ENCODE results near the gene MIEF1. TPM values are rescaled to one million over a fixed set of nuclear protein-coding genes. Genes with fewer than 3 reads are reported as not detected.

MIEF1 gene
- polyA plus RNA-seq, 1 experiment = 21.0 TPM

DNA sequence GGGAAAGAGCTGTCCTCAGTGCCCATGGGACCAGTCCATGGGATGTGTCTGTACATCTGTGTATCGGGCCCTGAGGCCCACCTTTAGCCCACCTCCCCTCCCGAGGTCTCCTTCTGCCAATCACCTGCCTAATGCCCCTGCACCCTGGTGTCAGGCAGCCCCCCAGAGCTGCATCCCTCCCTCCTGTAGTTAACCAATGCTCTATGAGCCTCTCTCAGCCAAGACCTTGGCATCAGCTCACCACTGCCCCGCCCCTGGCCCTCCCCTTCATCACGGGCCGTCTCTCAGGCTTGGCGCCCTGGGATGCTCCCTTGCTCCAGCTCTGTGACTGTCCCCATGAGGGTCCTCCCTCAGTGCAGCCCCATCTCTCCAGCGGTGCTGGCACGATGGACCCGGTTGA is 26.8 kb upstream of the MIEF1 start:
- TF ChIP-seq, protein P1, sequence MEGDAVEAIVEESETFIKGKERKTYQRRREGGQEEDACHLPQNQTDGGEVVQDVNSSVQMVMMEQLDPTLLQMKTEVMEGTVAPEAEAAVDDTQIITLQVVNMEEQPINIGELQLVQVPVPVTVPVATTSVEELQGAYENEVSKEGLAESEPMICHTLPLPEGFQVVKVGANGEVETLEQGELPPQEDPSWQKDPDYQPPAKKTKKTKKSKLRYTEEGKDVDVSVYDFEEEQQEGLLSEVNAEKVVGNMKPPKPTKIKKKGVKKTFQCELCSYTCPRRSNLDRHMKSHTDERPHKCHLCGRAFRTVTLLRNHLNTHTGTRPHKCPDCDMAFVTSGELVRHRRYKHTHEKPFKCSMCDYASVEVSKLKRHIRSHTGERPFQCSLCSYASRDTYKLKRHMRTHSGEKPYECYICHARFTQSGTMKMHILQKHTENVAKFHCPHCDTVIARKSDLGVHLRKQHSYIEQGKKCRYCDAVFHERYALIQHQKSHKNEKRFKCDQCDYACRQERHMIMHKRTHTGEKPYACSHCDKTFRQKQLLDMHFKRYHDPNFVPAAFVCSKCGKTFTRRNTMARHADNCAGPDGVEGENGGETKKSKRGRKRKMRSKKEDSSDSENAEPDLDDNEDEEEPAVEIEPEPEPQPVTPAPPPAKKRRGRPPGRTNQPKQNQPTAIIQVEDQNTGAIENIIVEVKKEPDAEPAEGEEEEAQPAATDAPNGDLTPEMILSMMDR (IDR thresholded peaks at IDR 0.05; ENCODE audit: insufficient read depth, low read depth, low read length) = no peak
- Histone ChIP-seq H3K4me3 (ENCODE audit: low read depth, low read length) (no peak overlapping the region), H3K27me3 (ENCODE audit: control insufficient read depth, insufficient read depth, low read length) (no peaks in the 10 kb centered on the region), H3K36me3 (ENCODE audit: control insufficient read depth, insufficient read depth, low read length) (no peaks in the 10 kb centered on the region)
- DNase-seq (ENCODE audit: low read depth) = no peak
- CTCF ChIA-PET = interaction anchor here (0.6 to 3.2 kb wide), 9 partner anchors 11 to 304 kb away, joined by 3 to 20 read pairs (median 3); no protein-coding TSS in a partner anchor
- POLR2A ChIA-PET = interaction anchor here (0.6 kb wide), 2 partner anchors 44 to 71 kb away, joined by 3 to 4 read pairs; no protein-coding TSS in a partner anchor

DNA sequence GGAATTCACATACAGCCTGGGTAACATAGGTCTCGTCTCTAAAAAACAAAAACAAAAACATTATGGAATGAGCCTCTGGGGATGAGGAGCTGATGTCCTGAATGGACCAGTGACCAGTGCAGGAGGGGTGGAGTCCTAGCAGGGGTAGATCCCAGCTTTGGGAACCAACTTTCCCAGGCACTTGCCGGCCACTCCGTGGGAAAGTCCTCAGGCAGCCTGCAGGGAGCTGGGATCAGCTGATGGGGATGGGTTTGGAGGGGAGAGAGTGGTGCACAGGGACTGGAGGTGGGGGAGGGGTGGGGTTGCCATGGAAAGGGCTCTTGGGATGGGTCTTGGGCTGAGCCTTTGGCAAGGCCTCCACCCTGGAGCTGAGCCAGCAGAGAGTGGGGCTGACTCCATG is 26.2 kb upstream of the MIEF1 start:
- CTCF ChIA-PET = interaction anchor here (0.6 to 3.2 kb wide), 10 partner anchors 12 to 305 kb away, joined by 3 to 20 read pairs (median 3); no protein-coding TSS in a partner anchor
- DNase-seq (ENCODE audit: low read depth) = no peak
- Histone ChIP-seq H3K4me3 (ENCODE audit: low read depth, low read length) (no peak overlapping the region), H3K27me3 (ENCODE audit: control insufficient read depth, insufficient read depth, low read length) (no peaks in the 10 kb centered on the region; the same call in 1 of the 2 replicates), H3K36me3 (ENCODE audit: control insufficient read depth, insufficient read depth, low read length) (no peaks in the 10 kb centered on the region)
- TF ChIP-seq, protein P1 (IDR thresholded peaks at IDR 0.05; ENCODE audit: insufficient read depth, low read depth, low read length) = no peak
- POLR2A ChIA-PET = no interaction called here

DNA sequence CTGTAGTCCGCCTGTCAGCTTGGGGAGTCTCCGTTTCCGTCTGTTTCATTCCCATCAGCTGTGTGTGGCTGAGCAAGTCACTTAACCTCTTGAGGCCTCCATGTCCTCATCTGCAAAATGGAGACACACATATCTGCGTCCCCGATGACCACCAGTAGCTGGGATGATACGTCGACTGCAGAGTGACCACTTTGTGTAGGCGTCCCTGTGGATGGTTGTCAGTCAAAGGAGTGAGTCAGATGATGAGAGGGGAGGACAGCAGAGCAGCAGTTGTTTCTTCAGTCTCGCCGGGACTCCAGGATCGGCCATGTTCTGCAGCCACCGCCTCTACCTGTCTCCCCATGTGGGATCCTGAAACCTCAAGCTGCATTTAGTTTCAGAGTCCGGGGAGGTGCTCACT is 25.4 kb upstream of the MIEF1 start:
- Histone ChIP-seq H3K36me3 (ENCODE audit: control insufficient read depth, insufficient read depth, low read length) (no peaks in the 10 kb centered on the region), H3K27me3 (ENCODE audit: control insufficient read depth, insufficient read depth, low read length) (peaks cover under 1% of the 10 kb centered on the region; the same call in 1 of the 2 replicates), H3K4me3 (ENCODE audit: low read depth, low read length) (no peak overlapping the region)
- CTCF ChIA-PET = interaction anchor here (0.9 to 1.9 kb wide), 4 partner anchors 13 to 39 kb away, joined by 3 to 10 read pairs (median 5); no protein-coding TSS in a partner anchor
- TF ChIP-seq, protein P1 (IDR thresholded peaks at IDR 0.05; ENCODE audit: insufficient read depth, low read depth, low read length) = no peak
- POLR2A ChIA-PET = no interaction called here
- DNase-seq (ENCODE audit: low read depth) = no peak

DNA sequence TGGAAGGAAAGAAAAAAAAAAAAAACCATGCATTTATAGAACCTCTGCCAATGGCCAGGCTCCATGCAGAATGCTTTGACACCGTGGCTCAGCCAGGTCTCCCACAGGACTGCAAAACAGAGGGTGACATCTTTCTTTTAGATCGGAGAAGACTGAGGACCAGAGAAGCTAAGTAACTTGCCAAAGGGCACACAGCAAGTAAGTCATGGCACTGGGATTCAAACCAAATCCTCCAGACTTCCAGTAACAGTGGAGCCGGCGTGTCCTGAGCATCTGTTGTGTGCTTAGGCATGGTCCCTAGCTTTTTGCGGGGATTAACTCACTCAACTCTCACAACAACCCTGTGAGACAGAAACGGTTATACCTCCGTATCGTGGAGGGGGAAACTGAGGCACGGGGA is 24.5 kb upstream of the MIEF1 start:
- H3K36me3 ChIP-seq (ENCODE audit: control insufficient read depth, insufficient read depth, low read length) = no peaks in the 10 kb centered on the region
- no peak for DNase-seq (ENCODE audit: low read depth)
- POLR2A ChIA-PET = no interaction called here
- TF ChIP-seq, protein P1 (IDR thresholded peaks at IDR 0.05; ENCODE audit: insufficient read depth, low read depth, low read length) = no peak
- H3K27me3 ChIP-seq (ENCODE audit: control insufficient read depth, insufficient read depth, low read length) = peaks cover 2% of the 10 kb centered on the region; the same call in 1 of the 2 replicates
- H3K4me3 ChIP-seq (ENCODE audit: low read depth, low read length) = no peak overlapping the region
- CTCF ChIA-PET = interaction anchor here (1.6 kb wide), 1 partner anchor 17 kb away, joined by 6 read pairs; no protein-coding TSS in a partner anchor

DNA sequence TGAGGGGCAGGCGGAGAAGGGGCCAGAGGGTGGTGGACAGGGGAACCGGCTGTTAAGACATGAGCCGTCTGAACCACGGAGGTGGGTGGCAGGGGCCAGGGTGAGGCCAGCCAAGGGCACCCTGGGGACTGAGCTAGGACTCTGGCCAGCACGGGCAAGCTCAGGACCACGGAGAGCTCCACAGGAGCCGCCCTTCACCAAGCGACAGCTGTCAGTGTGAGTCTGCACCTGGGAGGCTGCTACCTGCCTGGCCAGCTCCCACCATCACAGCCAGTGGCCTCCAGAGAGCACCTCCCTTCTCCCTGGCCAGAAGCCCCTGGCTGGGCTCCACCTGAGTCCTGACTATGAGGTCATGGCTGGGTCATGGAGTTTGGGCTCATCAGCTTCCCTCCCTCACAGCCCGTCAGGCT is 23.6 kb upstream of the MIEF1 start:
- TF ChIP-seq, protein P1 (IDR thresholded peaks at IDR 0.05; ENCODE audit: insufficient read depth, low read depth, low read length) = no peak
- no peak for DNase-seq (ENCODE audit: low read depth)
- no peak overlapping the region for H3K4me3 ChIP-seq (ENCODE audit: low read depth, low read length)
- peaks cover 2% of the 10 kb centered on the region; the same call in 1 of the 2 replicates for H3K27me3 ChIP-seq (ENCODE audit: control insufficient read depth, insufficient read depth, low read length)
- no peaks in the 10 kb centered on the region for H3K36me3 ChIP-seq (ENCODE audit: control insufficient read depth, insufficient read depth, low read length)
- CTCF ChIA-PET = interaction anchor here (1.0 to 1.6 kb wide), 2 partner anchors 16 to 18 kb away, joined by 6 read pairs; no protein-coding TSS in a partner anchor
- POLR2A ChIA-PET = no interaction called here
